ENCODE data around the gene PPY.
"Not testable (repeated sequence)": the region's sequence is repeated elsewhere in the genome, so short reads cannot be mapped to it uniquely, and the experiment has no call there.

The PPY gene

DNA sequence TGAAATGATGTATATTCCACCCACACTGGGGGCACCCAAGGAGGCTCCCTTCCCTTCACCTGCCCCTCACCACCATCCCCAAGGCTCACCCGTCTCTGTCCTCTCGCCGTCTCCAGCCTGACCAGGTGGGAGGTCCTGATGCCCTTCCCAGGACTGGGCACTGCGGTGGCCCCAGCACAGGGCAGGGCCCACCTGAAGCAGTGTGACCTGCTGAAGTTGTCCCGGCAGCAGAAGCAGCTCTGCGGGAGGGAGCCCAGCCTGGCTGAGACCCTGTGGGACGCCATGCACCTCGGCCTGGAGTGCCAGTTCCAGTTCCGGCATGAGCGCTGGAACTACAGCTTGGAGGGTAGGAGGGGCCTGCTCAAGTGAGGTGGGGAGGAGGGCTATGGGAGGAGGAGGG lies 9.9 kb downstream of the PPY start:
- DNase-seq (ENCODE audit: low read depth, low spot score) = no peak

- DNase-seq (ENCODE audit: low read depth, low spot score) = no peak
These were observed 11.2 kb downstream of the PPY start for GRCh38 chr17:43931062-43931571.

DNA sequence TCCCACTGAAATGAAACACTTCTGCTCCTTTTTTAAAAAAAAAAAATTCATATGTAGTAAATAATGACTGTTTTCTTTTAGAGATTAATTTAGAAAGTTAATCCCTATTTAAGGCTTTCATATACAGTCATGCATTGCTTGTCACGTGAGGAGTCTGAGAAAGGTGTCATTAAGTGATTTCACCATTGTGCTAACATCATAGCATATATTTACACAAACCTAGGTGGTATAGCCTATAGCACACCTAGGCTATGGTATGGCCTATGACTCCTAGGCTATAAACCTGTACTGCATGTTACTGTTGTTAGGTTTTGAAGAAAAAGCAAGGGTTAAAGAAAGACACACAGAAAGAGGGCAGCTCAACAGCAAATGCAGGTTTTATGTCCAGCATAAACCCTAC lies 13.7 kb downstream of the PPY start:
- DNase-seq (ENCODE audit: low read depth, low spot score) = no peak

- DNase-seq (ENCODE audit: low read depth, low spot score) = not testable (repeated sequence)
These were observed 14.3 kb downstream of the PPY start for GRCh38 chr17:43927929-43928328.

DNA sequence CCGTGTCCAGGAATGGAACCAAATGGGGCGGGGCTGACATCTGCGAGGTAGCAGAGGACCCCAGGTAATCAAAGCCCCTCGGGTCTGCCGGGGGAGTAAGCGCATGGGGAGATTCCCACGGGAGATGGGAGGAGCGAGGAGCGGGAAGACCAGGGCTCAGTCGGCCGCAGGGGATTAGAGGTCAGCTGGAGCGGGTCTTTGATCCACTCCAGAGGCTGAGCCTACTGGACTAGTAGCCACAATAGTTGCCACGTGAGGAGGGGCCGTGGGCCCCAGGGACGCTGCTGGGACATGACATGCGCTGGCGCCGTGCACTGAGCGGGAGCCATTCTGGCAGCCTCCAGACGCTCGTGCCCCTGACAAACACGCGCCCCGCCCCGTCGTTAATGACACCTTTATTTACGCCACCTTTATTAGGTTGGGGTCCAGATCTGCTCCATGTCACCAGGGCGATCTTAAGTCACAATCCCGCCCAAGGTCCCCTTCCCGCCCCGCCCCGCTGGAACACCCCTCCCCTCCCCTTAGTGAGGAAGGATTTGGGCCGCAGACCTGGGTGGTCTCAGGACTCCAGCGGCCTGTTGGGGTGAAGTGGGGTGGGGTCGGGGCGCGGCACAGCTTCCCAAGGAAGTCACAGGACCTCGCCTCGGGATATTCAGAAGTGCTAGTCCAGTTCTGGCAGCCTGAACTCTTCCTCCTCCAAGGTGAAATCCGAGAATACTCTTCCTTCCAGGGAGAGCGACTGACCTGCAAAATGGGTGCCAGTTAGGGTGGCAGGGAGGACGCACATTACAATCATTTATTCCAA lies 15.0 kb downstream of the PPY start:
- no peak for DNase-seq (ENCODE audit: low read depth, low spot score)

- no peak for DNase-seq (ENCODE audit: low read depth, low spot score)
These were observed 17.7 kb downstream of the PPY start for GRCh38 chr17:43924558-43924957.

DNA sequence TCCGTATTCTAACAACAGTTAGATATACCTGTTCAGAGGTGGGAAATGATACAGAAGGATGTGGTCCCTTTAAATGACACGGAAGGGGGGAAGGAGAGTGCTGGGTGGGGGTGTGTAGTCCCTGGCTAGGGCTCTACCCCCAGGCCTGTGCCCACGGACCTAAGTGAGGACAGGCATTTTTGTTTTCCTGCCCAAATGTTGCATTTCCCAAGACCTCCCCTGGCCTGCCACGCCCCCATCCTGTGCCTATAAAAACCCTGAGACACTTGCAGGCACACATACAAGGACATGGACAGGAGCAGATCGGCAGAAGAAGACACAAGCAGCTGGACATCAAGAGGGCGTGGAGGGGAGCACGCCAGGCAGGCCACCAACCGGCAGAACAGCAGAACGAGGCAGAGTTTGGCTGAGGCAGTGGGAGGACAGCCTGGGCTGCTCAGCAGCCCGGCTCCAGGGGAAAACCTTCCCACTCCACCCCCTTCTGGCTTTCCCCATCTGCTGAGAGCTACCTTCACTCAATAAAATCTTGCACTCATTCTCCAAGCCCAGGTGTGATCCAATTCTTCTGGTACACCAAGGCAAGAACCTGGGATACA lies 21.7 kb downstream of the PPY start:
- DNase-seq (ENCODE audit: low read depth, low spot score) = no peak

- no peak for DNase-seq (ENCODE audit: low read depth, low spot score)
These were observed 24.3 kb downstream of the PPY start for GRCh38 chr17:43918026-43918389.

- no peak for DNase-seq (ENCODE audit: low read depth, low spot score)
These were observed 24.8 kb downstream of the PPY start for GRCh38 chr17:43917348-43918025.

DNA sequence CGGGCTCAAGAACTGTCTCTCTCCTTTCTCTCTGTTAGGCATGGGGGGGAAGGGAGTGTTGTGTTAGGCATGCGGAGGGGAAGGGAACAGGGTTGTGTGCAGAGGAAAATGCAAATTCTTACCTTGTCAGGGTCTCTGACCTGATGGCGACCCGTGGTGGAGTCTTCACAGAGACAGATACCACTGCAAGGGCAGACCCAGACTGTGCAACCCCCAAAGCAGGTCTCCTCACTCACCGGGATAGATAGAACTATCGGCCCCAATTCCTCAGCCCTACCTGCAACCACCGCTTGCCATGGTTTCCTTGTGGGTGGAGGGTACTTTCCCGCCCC lies 25.3 kb downstream of the PPY start:
- no peak for DNase-seq (ENCODE audit: low read depth, low spot score)

DNA sequence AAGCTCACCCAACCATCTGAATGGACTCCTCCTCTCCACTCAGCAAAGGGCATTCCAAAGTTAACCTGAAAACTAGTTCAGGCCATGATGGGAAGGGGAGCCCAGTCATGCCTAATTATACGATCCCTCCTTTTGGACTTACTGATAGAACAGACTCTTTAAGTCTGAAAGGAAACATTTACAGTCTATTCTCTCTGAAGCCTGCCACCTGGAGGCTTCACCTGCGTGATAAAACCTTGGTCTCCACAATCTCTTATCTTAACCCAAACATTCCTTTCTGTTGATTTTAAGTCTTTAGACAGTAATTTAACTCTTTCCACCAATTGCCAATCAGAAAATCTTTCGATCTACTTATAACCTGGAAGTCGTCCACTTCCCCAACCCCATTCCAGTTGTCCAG lies 25.9 kb downstream of the PPY start:
- no peak for DNase-seq (ENCODE audit: low read depth, low spot score)

GRCh38 chr17:43915559-43915958 lies 26.7 kb downstream of the PPY start:
- no peak for DNase-seq (ENCODE audit: low read depth, low spot score)

DNA sequence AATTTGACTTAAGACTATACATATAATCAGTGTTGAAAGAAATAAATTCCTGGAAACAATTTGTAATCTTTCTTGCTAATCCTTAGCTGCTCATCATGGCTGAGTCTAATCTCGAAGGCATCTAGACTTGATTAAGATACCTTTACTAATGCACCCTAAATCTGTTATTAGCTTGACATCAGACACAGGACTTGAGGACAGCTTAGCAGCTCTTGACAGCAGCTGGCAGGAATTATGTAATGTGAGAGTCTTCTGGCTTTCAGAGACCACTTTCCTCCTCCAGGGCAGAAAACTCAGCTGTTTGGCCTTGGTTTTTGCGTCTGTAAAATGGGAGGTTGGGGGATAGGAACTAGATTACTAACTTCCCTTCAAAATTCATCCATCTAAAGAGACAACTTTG lies 27.8 kb downstream of the PPY start:
- no peak for DNase-seq (ENCODE audit: low read depth, low spot score)

- DNase-seq (ENCODE audit: low read depth, low spot score) = no peak
These were observed 28.7 kb downstream of the PPY start for GRCh38 chr17:43913584-43913983.

DNA sequence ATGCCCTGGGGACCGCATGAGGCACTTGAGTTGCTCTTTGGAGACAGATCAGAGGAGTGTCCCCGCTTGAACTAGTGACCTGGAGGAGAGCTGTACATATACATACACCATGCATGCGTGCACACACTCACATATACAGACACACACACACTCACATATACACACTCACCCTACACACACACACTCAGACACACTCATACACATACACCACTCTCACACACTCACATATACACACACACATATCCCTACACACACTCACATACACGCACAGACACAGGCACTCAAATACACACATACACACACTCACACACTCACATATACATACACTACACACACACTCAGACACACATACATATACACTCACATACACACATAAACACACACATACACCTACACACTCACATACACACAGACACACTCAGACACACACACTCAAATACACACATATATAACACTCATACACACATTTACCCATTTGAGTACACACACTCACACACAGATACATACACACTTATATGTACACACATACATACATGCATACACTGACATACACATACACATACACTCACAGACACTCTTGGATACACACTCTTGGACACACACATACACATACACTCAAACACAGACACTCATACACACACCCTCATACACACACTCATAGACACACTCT lies 29.5 kb downstream of the PPY start:
- no peak for DNase-seq (ENCODE audit: low read depth, low spot score)

- no peak for DNase-seq (ENCODE audit: low read depth, low spot score)
These were observed 30.4 kb downstream of the PPY start for GRCh38 chr17:43911904-43912303.

GRCh38 chr17:43909537-43910231 lies 32.6 kb downstream of the PPY start:
- no peak for DNase-seq (ENCODE audit: low read depth, low spot score)

DNA sequence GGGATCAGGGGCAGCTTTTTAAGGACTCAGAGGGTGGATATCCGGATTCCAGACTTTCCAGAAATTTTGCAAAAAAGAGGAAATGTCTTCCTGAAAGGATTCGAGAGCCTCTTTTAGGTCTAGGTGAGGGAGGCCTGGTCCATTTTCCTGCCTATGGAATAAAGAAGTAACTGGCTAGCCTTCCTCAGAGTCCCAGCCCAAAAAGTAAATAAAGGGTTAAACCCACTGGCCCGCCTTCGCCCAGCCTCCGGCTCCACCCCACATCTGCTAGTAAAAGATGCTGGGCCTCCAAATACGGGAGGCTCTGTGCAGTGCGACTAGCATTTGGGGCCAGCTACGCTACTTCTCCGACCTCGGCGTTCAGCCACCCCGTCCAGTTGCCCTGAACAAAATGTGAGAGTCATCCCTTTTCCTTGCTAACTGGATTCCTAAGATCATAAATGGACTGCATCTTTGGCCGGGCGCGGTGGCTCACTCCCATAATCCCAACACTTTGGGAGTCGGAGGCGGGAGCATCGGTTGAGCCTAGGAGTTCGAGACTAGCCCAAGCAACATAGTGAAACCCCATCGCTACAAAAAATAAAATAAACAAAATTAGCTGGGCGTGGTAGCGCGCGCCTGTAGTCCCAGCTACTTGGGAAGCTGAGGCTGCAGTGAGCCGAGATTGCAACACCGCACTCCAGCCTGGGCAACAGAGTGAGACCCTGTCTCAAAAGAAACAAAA lies 34.1 kb downstream of the PPY start:
- DNase-seq (ENCODE audit: low read depth, low spot score) = peak; percentile 35

DNA sequence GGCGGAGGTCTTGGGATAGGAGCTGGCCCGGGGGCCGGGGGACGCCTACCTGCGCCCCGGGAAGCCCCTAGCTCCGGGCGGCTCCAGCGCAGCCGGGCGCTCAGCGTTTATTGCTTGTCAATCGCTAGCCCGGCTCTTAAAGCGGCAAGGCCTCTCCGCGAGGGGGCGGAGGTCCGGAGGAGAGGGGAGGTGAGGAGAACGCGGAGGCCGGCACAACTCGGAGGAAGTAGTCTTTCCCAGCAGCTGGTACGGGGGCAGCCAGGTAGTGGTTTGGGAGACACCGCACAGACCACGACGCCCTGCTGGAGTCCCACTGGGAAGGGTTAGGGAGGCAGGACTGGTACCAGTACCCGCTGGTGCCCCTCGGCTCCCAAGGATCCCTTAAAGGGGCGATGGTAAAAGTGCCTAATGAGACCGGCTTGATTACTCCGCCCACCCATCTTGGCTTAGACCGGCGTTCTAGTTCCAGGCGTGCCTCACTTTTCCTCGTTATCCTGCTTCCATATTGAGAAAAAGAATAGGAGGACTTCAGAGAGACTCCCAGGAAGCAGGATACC lies 34.8 kb downstream of the PPY start, which contains the start of gene MPP2:
Gene MPP2 (minus strand): TSS at position 112 of the 557 bp plus-strand sequence. CDS start 3,076 bp downstream, outside the sequence.
- DNase-seq (ENCODE audit: low read depth, low spot score) = peak; percentile 21

DNA sequence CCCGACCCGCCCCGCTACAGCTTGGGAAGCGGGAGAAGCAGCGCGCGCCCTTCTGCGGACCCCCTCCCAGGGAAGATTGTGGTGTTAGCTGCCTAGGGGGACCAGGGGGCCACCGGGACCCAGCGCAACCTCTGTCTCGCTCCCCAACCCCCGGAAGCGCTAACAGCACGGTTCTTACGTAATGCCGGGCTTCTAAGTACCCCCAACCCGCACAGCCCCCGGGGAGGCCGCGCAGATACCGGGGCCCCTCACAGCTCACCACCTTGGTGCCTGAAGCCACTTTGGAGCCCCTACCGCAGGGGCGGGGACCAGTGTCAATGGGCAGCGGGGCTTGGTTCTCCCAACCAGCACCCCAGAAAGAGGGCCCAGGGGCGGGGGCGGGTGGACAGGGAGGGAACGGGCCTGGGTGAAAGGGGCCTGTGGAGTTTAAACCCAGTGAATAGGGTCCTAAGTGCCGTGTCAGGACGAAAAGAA lies 35.3 kb downstream of the PPY start:
- DNase-seq (ENCODE audit: low read depth, low spot score) = no peak
